ENCODE results near the gene TLE6. TPM values are rescaled to one million over a fixed set of nuclear protein-coding genes. Genes with fewer than 3 reads are reported as not detected.
"Not testable (repeated sequence)": the region's sequence is repeated elsewhere in the genome, so short reads cannot be mapped to it uniquely, and the experiment has no call there.

Gene TLE6
- total RNA-seq (1 to 10 TPM in 2 of 9 donors, under 1 TPM in 6, not detected in 1; 0.21 to 1.3 (median 0.57) TPM), polyA plus RNA-seq (1 to 10 TPM; 1.3 to 1.4 TPM)
- long read RNA-seq, donor 1, result 0 reads
- long read RNA-seq, donor 2, result 0 reads
- long read RNA-seq, donor 3, partial matches to known transcripts, result 0 of 2 reads
- long read RNA-seq, donor 3, other reads (novel, unspliced or antisense), result 2 of 2 reads

- intact Hi-C loops (cut with DNase I), result loop anchor here in 3 of 10 donors (1.0 to 5.0 kb wide), 3 partner anchors 27 to 60 kb away; no protein-coding TSS in a partner anchor
- Histone ChIP-seq H3K9me3 (no peaks in the 10 kb centered on the region), H3K27me3 (no peaks in the 10 kb centered on the region), H3K36me3 (no peaks in the 10 kb centered on the region), H3K4me3 (peak within 1 kb of the TSS; percentile 11 to 73 (median 59)), H3K4me1 (peaks cover 13 to 62% (median 48%) of the 10 kb centered on the region in 12 donors), H3K27ac (peak within 1 kb of the TSS in 9 of 12 donors; percentile 31 to 73 (median 55))
- DNase-seq, result peak; percentile 96 to 99 (median 98)
- TF ChIP-seq POLR2A (IDR thresholded peaks at IDR 0.05), result peak in 1 of 2 donors; percentile 22
- TF ChIP-seq, protein P1, sequence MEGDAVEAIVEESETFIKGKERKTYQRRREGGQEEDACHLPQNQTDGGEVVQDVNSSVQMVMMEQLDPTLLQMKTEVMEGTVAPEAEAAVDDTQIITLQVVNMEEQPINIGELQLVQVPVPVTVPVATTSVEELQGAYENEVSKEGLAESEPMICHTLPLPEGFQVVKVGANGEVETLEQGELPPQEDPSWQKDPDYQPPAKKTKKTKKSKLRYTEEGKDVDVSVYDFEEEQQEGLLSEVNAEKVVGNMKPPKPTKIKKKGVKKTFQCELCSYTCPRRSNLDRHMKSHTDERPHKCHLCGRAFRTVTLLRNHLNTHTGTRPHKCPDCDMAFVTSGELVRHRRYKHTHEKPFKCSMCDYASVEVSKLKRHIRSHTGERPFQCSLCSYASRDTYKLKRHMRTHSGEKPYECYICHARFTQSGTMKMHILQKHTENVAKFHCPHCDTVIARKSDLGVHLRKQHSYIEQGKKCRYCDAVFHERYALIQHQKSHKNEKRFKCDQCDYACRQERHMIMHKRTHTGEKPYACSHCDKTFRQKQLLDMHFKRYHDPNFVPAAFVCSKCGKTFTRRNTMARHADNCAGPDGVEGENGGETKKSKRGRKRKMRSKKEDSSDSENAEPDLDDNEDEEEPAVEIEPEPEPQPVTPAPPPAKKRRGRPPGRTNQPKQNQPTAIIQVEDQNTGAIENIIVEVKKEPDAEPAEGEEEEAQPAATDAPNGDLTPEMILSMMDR (IDR thresholded peaks at IDR 0.05), result no peak
- peak; percentile 96 to 97 (median 96) for ATAC-seq
- WGBS, 4 donors, result 0 to 2% (median 1%) methylated on average over 29 to 51 of the region's 51 CpGs
These were observed at the start of gene TLE6 for GRCh38 chr19:2977001-2977745. Gene TLE6 (plus strand): TSS chr19:2977564. CDS start chr19:2978234, 670 bp downstream.

DNA sequence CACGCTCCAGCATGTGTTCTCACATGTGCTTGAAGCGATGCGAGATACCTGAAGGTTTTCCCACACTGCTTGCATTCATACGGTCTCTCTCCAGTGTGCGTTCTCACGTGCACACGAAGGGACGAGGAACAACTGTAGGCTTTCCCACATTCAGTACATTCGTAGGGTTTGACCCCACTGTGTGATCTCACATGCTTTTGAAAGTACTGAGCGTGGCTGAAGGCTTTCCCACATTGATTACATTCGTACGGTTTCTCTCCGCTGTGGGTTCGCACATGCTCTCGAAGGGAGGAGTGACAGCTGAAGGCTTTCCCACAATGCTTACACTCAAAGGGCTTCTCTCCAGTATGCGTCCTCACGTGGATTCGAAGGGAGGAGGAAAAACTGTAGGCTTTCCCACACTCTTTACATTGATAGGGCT is 43.9 kb upstream of the TLE6 start:
- peaks cover 0 to 59% (median 34%) of the 10 kb centered on the region in 12 donors for H3K9me3 ChIP-seq
- intact Hi-C loops (cut with DNase I), result no loop called here
- TF ChIP-seq POLR2A (IDR thresholded peaks at IDR 0.05), result no peak
- TF ChIP-seq, protein P1 (IDR thresholded peaks at IDR 0.05), result no peak
- H3K4me3 ChIP-seq, result no peak overlapping the region
- no peaks in the 10 kb centered on the region for H3K27me3 ChIP-seq
- ATAC-seq, result no peak
- WGBS, 4 donors, result 98 to 99% (median 98%) methylated on average over 18 of the region's 18 CpGs
- H3K27ac ChIP-seq, result no peak overlapping the region
- DNase-seq, result no peak
- no peaks in the 10 kb centered on the region for H3K4me1 ChIP-seq
- H3K36me3 ChIP-seq, result peaks cover 18 to 81% (median 49%) of the 10 kb centered on the region in 9 donors

GRCh38 chr19:2935863-2936262 is 41.5 kb upstream of the TLE6 start:
- 94 to 99% (median 98%) methylated on average over 4 of the region's 4 CpGs for WGBS, 4 donors
- H3K27ac ChIP-seq; H3K4me3 ChIP-seq; ATAC-seq; H3K27me3 ChIP-seq; intact Hi-C loops (cut with DNase I); DNase-seq; H3K4me1 ChIP-seq: not testable (repeated sequence)
- Histone ChIP-seq H3K36me3 (peaks cover 18 to 84% (median 59%) of the 10 kb centered on the region in 9 donors), H3K9me3 (peaks cover 0 to 56% (median 34%) of the 10 kb centered on the region in 12 donors)

GRCh38 chr19:2942928-2943640 is 34.3 kb upstream of the TLE6 start:
- no peaks in the 10 kb centered on the region for H3K9me3 ChIP-seq
- H3K27me3 ChIP-seq, result no peaks in the 10 kb centered on the region
- TF ChIP-seq, protein P1 (IDR thresholded peaks at IDR 0.05), result no peak
- TF ChIP-seq POLR2A (IDR thresholded peaks at IDR 0.05), result no peak
- intact Hi-C loops (cut with DNase I), result loop anchor here in 9 of 10 donors (5.0 to 10.0 kb wide), 3 partner anchors 41 to 58 kb away; partner anchors contain the start of gene ZNF57 (in 8 of the 9)
- ATAC-seq, result no peak
- H3K4me3 ChIP-seq, result no peak overlapping the region
- DNase-seq, result no peak
- H3K27ac ChIP-seq, result no peak overlapping the region
- peaks cover 0 to 16% (median 7%) of the 10 kb centered on the region in 12 donors for H3K4me1 ChIP-seq
- H3K36me3 ChIP-seq, result peaks cover 0 to 15% (median 13%) of the 10 kb centered on the region in 9 donors
- 87 to 92% (median 89%) methylated on average over 14 of the region's 14 CpGs for WGBS, 4 donors
